Muscle of leg (tissue), 11 donors: ENCODE data around the gene BRD7. TPM values are rescaled to one million over a fixed set of nuclear protein-coding genes. Genes with fewer than 3 reads are reported as not detected.

Source experiments
- DNase-seq: peaks from one replicate; pipeline ENCODE4 v3.0.0; 2013
- H3K27ac ChIP-seq: one replicate; pipeline ENCODE4 v1.5.1; 2013; ENCODE audit warnings: mild to moderate bottlenecking, low read length, control low read depth
- H3K27me3 ChIP-seq: one replicate; pipeline ENCODE4 v1.6.1; 2013; ENCODE audit warnings: low read length; ENCODE audit not compliant: control insufficient read depth, insufficient read depth
- H3K36me3 ChIP-seq: one replicate; pipeline ENCODE4 v1.6.1; 2013; ENCODE audit warnings: low read length; ENCODE audit not compliant: control insufficient read depth, insufficient read depth
- H3K4me1 ChIP-seq: one replicate; pipeline ENCODE4 v1.6.1; 2013; ENCODE audit warnings: low read length; ENCODE audit not compliant: control insufficient read depth, insufficient read depth
- H3K4me3 ChIP-seq: one replicate; pipeline ENCODE4 v1.5.1; 2013; ENCODE audit warnings: low read length, control low read depth
- H3K9me3 ChIP-seq: replicated peaks from 2 replicates; pipeline ENCODE4 v1.6.1; 2013; ENCODE audit warnings: low read depth, low read length; ENCODE audit not compliant: control insufficient read depth
- WGBS: methylation state at CpG from one replicate; pipeline ENCODE4 v1.1.5; 2013; ENCODE audit warnings: missing lambda C conversion rate; ENCODE audit not compliant: insufficient coverage; 5-methylcytosine and 5-hydroxymethylcytosine counted together
- polyA plus RNA-seq, 8 donors: library from polyadenylated mRNA; unstranded; fragments of 120-200 nt; gene quantifications; one replicate each; pipeline versions ENCODE4 v1.2.1 to v1.2.3, GENCODE V29; 2013; ENCODE audit warnings: inconsistent platforms in 1 of 8, low replicate concordance in 1 of 8; ENCODE audit not compliant: insufficient read length in 8 of 8, insufficient read depth in 1 of 8
- total RNA-seq: library from RNA; stranded (reverse); fragments of 120-200 nt; gene quantifications from one replicate; pipeline ENCODE4 v1.2.4, GENCODE V29; 2013

BRD7 gene
- total and polyA plus RNA-seq, 9 donors = 56.7 to 76.5 (median 69.5) TPM

DNA sequence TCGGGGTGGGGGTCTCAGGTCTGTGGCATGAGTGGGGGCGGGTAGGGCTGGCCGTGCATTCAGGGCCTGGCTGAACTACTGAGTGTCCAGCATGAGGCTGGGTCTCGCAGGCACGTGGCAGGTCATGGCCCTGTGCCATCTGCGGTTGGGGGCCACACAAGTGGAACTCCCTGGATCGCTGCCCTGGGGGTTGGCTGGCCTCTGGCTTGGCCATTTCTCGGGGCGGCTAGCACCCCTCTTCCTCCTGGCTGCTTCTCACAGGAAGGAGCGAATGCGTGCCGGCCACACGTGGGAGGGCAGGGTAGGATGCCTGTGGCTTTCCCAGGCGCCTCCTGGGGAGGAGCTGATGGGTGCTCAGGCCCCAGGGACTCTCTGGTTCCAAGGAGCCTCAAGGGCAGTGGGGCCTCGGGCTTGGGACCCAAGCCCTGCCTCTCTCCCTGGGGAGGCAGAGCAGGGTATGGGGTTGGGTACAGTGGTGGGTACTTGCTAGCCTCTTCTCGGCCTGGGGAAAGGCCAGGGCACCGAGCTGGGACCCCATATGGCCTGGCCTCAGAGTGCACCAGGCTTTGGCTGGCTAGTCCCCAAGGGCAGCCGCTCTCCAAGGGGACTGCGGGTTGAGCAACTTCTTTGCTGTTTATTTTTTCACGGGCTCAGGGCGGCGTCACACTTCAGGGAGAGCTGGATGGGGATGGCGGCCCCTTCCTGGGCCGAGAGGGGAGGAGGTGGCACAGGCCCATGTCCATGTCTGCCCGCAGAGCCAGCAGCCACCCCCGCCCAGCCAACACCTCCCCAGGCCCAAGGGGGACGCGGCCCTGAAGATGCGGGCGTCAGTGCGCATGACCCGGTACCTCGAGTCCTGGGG, 65.0 kb downstream of the BRD7 start:
- 72% methylated on average over 20 of the region's 33 CpGs for WGBS
- no peak for DNase-seq
- Histone ChIP-seq H3K36me3 (peaks cover 3% of the 10 kb centered on the region), H3K4me3 (no peak overlapping the region), H3K4me1 (peaks cover 2% of the 10 kb centered on the region), H3K27ac (no peak overlapping the region), H3K9me3 (no peaks in the 10 kb centered on the region), H3K27me3 (no peaks in the 10 kb centered on the region)

DNA sequence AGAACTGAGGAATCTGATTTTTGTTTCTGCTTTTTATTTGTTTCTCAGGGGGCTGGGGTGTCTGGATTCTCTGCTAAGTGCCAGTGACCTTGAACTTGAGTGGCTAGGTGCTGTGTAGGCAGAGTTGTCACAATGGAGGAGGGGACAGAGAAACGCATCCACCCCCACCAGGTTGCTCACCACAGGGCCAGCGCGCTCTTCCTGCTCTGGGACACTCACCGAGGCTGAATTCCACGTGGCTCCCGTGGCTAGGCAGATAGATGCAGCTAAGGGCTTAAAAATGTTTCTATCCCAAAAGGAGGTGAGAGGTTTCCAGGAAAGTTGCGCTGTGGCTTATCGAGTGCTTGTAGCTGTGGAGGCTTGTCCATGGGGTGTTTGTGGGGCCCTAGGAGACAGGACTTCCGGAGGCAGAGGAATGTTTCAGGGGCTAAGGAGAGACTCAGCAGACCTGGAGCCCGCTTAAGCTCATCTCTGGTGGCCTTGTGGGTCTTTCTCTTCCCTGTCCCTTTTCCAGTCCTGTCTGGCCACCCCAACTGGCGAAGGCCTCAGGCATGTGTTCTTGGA, 65.7 kb downstream of the BRD7 start:
- Histone ChIP-seq H3K27ac (no peak overlapping the region), H3K27me3 (no peaks in the 10 kb centered on the region), H3K9me3 (no peaks in the 10 kb centered on the region), H3K4me3 (no peak overlapping the region), H3K36me3 (peaks cover 3% of the 10 kb centered on the region), H3K4me1 (peaks cover 2% of the 10 kb centered on the region)
- DNase-seq = no peak
- WGBS = 70% methylated on average over 9 of the region's 11 CpGs

DNA sequence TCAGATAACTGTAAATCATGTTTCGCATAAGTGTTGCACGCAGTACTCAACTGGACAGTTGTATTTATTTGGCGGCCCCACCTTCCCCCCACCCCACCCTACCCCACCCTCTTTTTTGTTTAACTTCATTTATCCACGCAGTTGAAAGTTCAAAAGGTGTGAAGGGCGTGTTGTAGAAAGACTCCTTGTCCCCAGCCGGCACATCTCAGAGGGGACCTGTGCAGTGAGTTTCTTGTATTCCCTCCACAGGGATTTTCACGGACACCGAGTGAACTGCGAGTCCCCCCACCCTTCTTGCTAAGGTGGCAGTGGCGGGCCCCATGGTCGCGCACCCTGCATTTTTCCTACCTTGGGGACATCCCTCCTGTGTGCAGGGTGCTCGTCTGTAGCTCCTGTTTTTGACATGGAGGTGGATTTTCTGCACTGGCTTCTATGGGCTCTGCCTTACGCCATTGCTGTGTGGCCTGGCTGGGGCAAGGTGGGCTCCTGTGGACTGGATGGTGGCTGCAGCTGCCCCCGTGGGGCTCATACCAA, 66.2 kb downstream of the BRD7 start:
- WGBS = 84% methylated on average over 8 of the region's 15 CpGs
- Histone ChIP-seq H3K27me3 (no peaks in the 10 kb centered on the region), H3K4me1 (peaks cover 8% of the 10 kb centered on the region), H3K27ac (no peak overlapping the region), H3K36me3 (peaks cover 3% of the 10 kb centered on the region), H3K9me3 (no peaks in the 10 kb centered on the region), H3K4me3 (no peak overlapping the region)
- DNase-seq = no peak

DNA sequence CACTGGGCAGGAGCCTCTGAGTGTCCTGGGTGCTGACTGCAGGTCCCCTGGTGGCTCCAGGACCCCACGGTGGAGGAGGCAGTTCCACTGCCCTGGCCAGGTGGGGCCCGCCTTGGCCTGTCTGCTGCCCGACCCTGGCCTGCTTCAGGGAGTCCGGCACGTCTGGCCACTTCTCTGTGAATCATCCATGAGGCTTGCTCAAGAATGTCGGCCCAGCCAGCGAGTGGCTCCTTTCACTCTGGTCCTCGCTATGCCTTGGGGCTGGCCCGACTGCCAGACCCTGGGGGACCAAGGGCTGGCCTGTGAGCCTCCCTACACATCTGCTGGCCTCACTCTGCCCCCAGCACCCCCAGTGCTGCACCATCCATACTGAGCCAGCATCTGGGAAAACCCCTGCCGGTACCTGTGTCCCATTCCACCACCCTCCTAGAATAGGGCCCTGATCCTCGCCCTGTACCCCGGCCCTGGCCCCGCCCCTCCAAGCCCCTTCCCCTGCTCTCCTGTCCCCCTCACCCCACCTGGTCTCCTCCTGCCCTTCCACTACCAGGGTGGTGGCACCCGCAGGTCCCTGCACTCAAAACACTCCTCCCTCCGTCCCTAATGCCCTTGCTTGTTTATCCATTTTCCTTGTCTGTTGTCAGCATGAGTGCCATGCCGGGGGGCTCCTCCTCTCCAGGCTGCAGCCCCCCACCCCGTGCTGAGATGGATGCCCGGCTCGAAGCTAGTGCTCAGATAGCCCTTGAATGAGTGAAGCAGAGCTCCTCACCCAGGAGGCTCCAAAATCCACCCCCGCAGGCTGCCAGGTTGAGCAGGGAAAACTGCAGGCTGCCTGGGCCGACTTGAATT, 66.9 kb downstream of the BRD7 start:
- WGBS = 71% methylated on average over 20 of the region's 21 CpGs
- DNase-seq = no peak
- H3K4me1 ChIP-seq = peaks cover 15% of the 10 kb centered on the region
- no peak overlapping the region for H3K4me3 ChIP-seq
- H3K27me3 ChIP-seq = no peaks in the 10 kb centered on the region
- no peaks in the 10 kb centered on the region for H3K9me3 ChIP-seq
- peaks cover 3% of the 10 kb centered on the region for H3K36me3 ChIP-seq
- no peak overlapping the region for H3K27ac ChIP-seq

DNA sequence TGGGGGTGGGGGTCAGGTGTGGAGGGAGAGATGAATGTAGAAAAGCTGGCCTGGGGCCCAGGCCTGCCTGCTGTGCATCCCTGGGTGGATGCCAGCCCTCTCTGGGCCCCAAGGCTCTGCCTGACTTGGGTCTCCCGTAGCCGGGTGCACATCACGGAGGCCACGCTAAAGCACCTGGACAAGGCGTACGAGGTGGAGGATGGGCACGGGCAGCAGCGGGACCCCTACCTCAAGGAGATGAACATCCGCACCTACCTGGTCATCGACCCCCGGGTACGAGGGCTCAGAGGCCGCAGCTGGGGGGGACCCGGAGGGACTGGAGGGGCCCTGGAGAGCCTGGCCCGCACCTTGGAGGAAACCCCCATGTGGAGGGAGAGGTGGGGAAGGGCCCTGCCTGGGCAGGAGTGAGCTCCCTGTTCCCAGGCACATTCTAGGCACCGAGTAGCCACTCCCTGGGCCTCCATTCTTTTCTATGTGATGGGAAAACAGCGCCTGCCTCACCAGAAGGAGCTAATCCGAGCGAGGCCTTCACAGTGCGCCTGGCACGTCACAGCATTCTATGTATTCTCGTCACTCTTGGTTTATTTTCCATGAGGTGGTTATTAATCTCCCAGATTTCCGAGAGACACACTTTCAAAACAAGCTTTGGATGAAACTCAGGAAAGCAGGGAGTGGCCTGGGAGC, 67.7 kb downstream of the BRD7 start:
- 90% methylated on average over 14 of the region's 23 CpGs for WGBS
- Histone ChIP-seq H3K27me3 (no peaks in the 10 kb centered on the region), H3K9me3 (no peaks in the 10 kb centered on the region), H3K27ac (no peak overlapping the region), H3K36me3 (peaks cover 3% of the 10 kb centered on the region), H3K4me1 (peaks cover 19% of the 10 kb centered on the region), H3K4me3 (no peak overlapping the region)
- no peak for DNase-seq

DNA sequence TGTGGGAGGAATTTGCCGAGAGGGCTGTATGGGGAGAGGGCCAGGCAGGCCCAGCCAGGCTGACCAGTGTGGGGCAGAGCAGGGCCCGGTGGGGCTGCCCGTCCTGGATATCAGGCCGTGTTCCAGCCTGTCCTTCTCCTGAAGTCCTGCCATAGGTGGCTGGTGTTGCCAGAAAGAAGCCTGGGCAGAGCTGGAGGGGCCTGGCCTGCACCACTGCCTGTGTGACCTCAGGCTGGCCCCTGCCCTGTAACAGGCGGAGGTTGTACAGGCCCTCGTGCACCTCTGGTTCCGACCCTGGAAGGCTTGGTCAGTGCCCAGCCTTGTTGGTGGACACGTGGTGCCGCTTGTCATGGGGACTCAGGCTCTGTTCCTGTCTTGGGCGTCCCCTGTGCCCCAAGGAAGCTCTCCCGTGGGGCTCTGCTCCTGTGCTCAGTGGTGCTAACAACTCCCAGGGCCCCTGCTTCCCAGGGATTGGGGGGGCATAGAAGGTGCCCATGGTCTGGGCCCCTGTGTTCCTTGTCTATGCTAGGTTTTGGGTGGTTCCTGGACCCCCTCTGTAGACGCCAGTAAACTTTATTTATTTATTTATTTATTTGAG, 69.2 kb downstream of the BRD7 start:
- Histone ChIP-seq H3K4me3 (no peak overlapping the region), H3K27me3 (no peaks in the 10 kb centered on the region), H3K4me1 (peaks cover 17% of the 10 kb centered on the region), H3K9me3 (no peaks in the 10 kb centered on the region), H3K27ac (no peak overlapping the region), H3K36me3 (peaks cover 6% of the 10 kb centered on the region)
- WGBS = 84% methylated on average over 9 of the region's 12 CpGs
- no peak for DNase-seq

DNA sequence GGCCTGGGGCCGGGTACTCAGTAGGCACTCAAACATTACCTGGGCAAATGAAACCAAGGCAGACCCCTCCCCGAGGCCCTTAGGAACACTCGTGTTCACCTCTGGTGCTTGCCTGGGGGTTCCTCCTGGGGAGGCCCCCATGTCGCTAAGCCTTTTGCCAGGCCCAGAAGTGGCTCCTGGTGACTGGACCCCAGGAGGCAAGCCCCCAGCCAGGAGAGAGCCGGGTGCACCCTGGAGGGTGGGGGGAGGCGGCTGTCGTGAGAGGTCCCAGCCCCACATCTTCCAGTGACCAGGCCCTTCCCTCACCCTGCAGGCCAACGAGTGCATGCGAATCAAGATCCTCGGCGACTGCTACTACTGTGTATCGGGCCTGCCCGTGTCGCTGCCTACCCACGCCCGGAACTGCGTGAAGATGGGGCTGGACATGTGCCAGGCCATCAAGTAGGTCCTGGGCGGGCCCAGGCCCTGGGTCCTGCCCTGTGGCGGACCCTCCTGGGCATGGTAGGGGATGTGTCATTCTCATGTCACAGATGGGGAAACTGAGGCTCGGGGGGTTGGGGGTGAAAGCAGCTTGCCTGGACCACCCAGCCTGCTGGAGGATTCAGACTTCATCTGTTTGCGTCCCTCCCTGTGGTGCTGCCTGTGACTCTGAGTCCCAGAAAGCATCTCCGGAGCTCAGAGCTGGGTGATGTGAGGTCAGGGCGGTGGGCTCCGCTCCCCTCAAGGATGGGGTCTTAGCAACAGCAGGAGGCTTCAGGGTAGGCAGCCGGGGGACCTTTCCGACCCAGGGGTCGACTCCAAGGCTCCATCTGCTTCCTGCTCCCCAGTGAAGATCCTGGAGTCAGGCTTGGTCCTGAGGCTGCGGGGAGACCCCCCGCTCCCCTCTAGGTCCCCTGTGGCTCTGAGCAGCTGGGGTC, 69.9 kb downstream of the BRD7 start:
- Histone ChIP-seq H3K4me1 (peaks cover 17% of the 10 kb centered on the region), H3K4me3 (no peak overlapping the region), H3K9me3 (no peaks in the 10 kb centered on the region), H3K36me3 (peaks cover 3% of the 10 kb centered on the region), H3K27ac (no peak overlapping the region), H3K27me3 (no peaks in the 10 kb centered on the region)
- WGBS = 89% methylated on average over 24 of the region's 29 CpGs
- no peak for DNase-seq

DNA sequence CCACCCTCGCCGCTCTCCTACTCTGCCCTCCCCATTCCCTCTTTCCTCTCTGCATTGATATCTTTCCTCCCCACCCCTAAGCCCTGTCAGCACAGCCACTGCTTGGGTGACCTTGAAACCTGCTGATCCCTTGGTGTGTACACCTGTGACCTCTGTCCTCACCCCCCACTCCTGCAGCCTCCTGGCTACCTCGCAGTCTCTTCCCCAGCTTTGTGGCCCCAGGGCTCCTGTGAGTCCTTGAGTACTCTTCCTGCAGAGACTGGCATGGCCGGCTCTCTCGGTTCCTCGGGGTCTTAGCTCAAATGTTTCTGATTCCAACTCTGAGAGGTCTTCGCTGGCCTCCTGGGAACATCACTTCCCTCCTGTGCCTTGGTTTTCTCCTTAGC, 70.7 kb downstream of the BRD7 start:
- no peaks in the 10 kb centered on the region for H3K9me3 ChIP-seq
- no peaks in the 10 kb centered on the region for H3K27me3 ChIP-seq
- 82% methylated on average over 7 of the region's 7 CpGs for WGBS
- peaks cover 17% of the 10 kb centered on the region for H3K4me1 ChIP-seq
- H3K4me3 ChIP-seq = no peak overlapping the region
- peaks cover 3% of the 10 kb centered on the region for H3K36me3 ChIP-seq
- no peak for DNase-seq
- H3K27ac ChIP-seq = no peak overlapping the region
